GM20000 (cell line): Measurements from ENCODE around the gene SLC4A4.

Source experiments
- DNase-seq: peaks from one replicate; pipeline ENCODE4 v3.0.0; 2012; ENCODE audit warnings: low spot score
- CTCF ChIP-seq: IDR thresholded peaks from 2 replicates; pipeline ENCODE4 v1.5.1; 2012; ENCODE audit warnings: mild to moderate bottlenecking, control low read depth; ENCODE audit errors: extremely low read depth, missing control alignments

The SLC4A4 gene

DNA sequence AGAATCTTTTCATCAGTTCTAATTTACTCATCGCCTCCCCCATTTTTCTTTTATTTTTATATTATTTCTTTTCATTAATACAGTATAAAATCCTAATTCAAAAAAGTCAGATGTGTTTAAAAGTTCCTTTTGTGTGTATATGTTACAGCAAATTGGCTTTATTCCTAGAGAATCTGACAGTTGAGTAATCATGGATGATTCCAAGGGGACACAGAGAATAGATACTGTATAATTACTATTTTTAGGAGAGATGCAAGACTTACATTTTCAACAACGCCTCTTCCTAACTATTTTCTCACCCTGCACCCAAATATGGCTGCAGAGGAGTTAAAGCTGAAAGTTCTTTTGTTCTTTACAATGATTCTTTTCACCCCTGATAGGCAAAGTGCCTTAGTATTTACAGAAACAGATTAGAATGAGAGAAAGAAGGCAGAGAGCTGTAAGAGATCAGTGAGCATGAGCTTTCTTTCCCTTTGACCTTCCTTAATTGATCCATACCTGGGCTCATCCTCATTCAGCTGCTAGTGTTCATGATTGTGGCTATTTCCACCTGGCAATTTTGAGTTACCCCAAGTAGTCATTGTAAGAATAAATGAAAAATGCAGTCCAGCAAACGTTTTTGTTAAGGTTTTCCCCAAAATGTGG, 210.8 kb downstream of the SLC4A4 start:
- no peak for TF ChIP-seq CTCF
- no peak for DNase-seq

- no peak for TF ChIP-seq CTCF
- DNase-seq: no peak
Observed at GRCh38 chr4:71550220-71551165, 211.7 kb downstream of the SLC4A4 start.

- DNase-seq: peak; percentile 7
- no peak for TF ChIP-seq CTCF
Observed at GRCh38 chr4:71553605-71554004, 214.8 kb downstream of the SLC4A4 start.

DNA sequence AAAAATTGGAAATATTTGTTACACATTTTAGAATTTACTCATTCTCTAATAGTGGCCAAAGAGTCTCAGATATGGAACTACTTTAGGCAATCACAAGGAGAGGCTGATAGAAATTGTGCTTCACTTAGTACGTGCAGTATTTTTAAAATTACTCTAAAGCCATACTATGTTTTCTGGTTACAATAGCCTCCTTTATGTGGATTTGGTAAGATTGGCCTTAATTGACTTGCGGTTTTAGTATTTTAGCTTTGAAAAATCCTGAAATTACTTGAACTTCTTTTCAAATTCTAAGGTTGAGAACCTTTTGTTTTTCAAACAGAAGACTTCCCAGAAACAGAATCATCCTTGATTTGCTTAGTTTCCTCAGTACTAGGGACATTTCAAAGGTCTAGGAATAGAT, 215.2 kb downstream of the SLC4A4 start:
- no peak for TF ChIP-seq CTCF
- DNase-seq: no peak

GRCh38 chr4:71558248-71558647, 219.4 kb downstream of the SLC4A4 start:
- DNase-seq: peak; percentile 2
- TF ChIP-seq CTCF: no peak

GRCh38 chr4:71559957-71560571, 221.2 kb downstream of the SLC4A4 start:
- no peak for DNase-seq
- no peak for TF ChIP-seq CTCF

DNA sequence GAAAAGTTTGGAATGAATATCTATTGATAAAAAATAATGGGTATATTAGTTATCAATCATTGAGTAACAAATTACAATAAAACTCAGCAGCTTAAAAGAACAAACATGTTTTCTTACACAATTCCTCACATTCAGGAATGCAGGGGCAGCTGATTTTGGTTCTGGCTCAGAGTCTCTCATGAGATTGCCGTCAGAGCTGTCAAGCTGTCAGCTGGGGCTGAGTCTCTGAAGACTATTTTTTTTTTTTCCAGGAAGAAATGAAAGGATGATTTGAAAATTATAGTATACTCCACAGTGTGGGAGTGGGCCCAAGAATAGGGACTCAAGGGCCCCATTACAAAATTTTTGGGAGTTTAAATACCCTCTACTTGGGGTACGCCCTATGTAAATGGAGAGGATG, 226.0 kb downstream of the SLC4A4 start:
- DNase-seq: no peak
- no peak for TF ChIP-seq CTCF
